NT2/D1 (cell line): ENCODE measurements around the gene GJB1.
"Not testable (repeated sequence)": the region's sequence is repeated elsewhere in the genome, so short reads cannot be mapped to it uniquely, and the experiment has no call there.

Experiments used
- SUZ12 ChIP-seq: IDR thresholded peaks from 2 replicates; pipeline ENCODE4 v1.6.1; 2011; ENCODE audit not compliant: insufficient read length, insufficient read depth; ENCODE audit errors: extremely low read depth
- ZNF274 ChIP-seq: IDR thresholded peaks from 2 replicates; pipeline ENCODE4 v1.6.1; 2011; ENCODE audit warnings: mild to moderate bottlenecking, low read depth, low read length

- TF ChIP-seq ZNF274, SUZ12: not testable (repeated sequence)
Measured at GRCh38 chrX:71272313-71272712, 49.3 kb downstream of the GJB1 start.
